ENCODE results near the gene PRLR. TPM values are rescaled to one million over a fixed set of nuclear protein-coding genes. Genes with fewer than 3 reads are reported as not detected.
A peak's percentile ranks its signal among the peaks of the same experiment; 100 is the strongest.

The PRLR gene
- polyA plus RNA-seq, 4 donors: 32.9 to 53.2 (median 34.7) TPM

- DNase-seq (ENCODE audit: low read depth in 4 of 4, low spot score in 3 of 4): no peak
Observed at GRCh38 chr5:35091704-35092103, 138.6 kb downstream of the PRLR start.

GRCh38 chr5:35089334-35090314 is 140.7 kb downstream of the PRLR start:
- peak; percentile 34 to 51 (median 42) for DNase-seq (ENCODE audit: low read depth in 4 of 4, low spot score in 3 of 4)

GRCh38 chr5:35087991-35088390 is 142.3 kb downstream of the PRLR start:
- DNase-seq (ENCODE audit: low read depth in 4 of 4, low spot score in 3 of 4): no peak

- no peak for DNase-seq (ENCODE audit: low read depth in 4 of 4, low spot score in 3 of 4)
Observed at GRCh38 chr5:35083150-35083549, 147.1 kb downstream of the PRLR start.

- DNase-seq (ENCODE audit: low read depth in 4 of 4, low spot score in 3 of 4): no peak
Observed at GRCh38 chr5:35082530-35082929, 147.8 kb downstream of the PRLR start.

GRCh38 chr5:35081134-35081533 is 149.2 kb downstream of the PRLR start:
- no peak for DNase-seq (ENCODE audit: low read depth in 4 of 4, low spot score in 3 of 4)

- no peak for DNase-seq (ENCODE audit: low read depth in 4 of 4, low spot score in 3 of 4)
Observed at GRCh38 chr5:35073160-35073559, 157.1 kb downstream of the PRLR start.

GRCh38 chr5:35069188-35069587 is 161.1 kb downstream of the PRLR start:
- no peak for DNase-seq (ENCODE audit: low read depth in 4 of 4, low spot score in 3 of 4)

- DNase-seq (ENCODE audit: low read depth in 4 of 4, low spot score in 3 of 4): no peak
Observed at GRCh38 chr5:35067985-35068384, 162.3 kb downstream of the PRLR start.

GRCh38 chr5:35066260-35066795 is 164.0 kb downstream of the PRLR start:
- DNase-seq (ENCODE audit: low read depth in 4 of 4, low spot score in 3 of 4): no peak

GRCh38 chr5:35063414-35063813 is 166.9 kb downstream of the PRLR start:
- DNase-seq (ENCODE audit: low read depth in 4 of 4, low spot score in 3 of 4): no peak

GRCh38 chr5:35061211-35061770 is 169.0 kb downstream of the PRLR start:
- no peak for DNase-seq (ENCODE audit: low read depth in 4 of 4, low spot score in 3 of 4)

- no peak for DNase-seq (ENCODE audit: low read depth in 4 of 4, low spot score in 3 of 4)
Observed at GRCh38 chr5:35060236-35060635, 170.1 kb downstream of the PRLR start.

GRCh38 chr5:35059251-35059650 is 171.0 kb downstream of the PRLR start:
- DNase-seq (ENCODE audit: low read depth in 4 of 4, low spot score in 3 of 4): no peak

GRCh38 chr5:35058374-35058788 is 171.9 kb downstream of the PRLR start:
- DNase-seq (ENCODE audit: low read depth in 4 of 4, low spot score in 3 of 4): no peak

GRCh38 chr5:35056686-35057085 is 173.6 kb downstream of the PRLR start:
- DNase-seq (ENCODE audit: low read depth in 4 of 4, low spot score in 3 of 4): no peak

GRCh38 chr5:35052838-35053237 is 177.4 kb downstream of the PRLR start:
- DNase-seq (ENCODE audit: low read depth in 4 of 4, low spot score in 3 of 4): no peak

GRCh38 chr5:35050541-35051126 is 179.7 kb downstream of the PRLR start:
- no peak for DNase-seq (ENCODE audit: low read depth in 4 of 4, low spot score in 3 of 4)

- DNase-seq (ENCODE audit: low read depth in 4 of 4, low spot score in 3 of 4): no peak
Observed at GRCh38 chr5:35048910-35049309, 181.4 kb downstream of the PRLR start.

GRCh38 chr5:35047785-35048404 is 182.4 kb downstream of the PRLR start, which contains the start of gene AGXT2:
Gene AGXT2 (minus strand): TSS chr5:35047949. CDS start chr5:35047892, 57 bp downstream.
- DNase-seq (ENCODE audit: low read depth in 4 of 4, low spot score in 3 of 4): no peak

- DNase-seq (ENCODE audit: low read depth in 4 of 4, low spot score in 3 of 4): no peak
Observed at GRCh38 chr5:35046774-35047173, 183.5 kb downstream of the PRLR start.

All from right renal pelvis (tissue), 4 donors.